HepG2 (cell line): ENCODE data around the gene EPHA10. TPM values are rescaled to one million over a fixed set of nuclear protein-coding genes. Genes with fewer than 3 reads are reported as not detected.

Experiments
- ATRX ChIP-seq: sonication (generic); formaldehyde crosslinking; IDR thresholded peaks from 2 replicates; pipeline ENCODE4 v1.4.0; 2020; ENCODE audit warnings: missing genetic modification reagents, borderline replicate concordance
- CBX5 ChIP-seq: sonication (generic); formaldehyde crosslinking; IDR thresholded peaks from 2 replicates; pipeline ENCODE4 v1.4.0; 2020; ENCODE audit warnings: missing genetic modification reagents, borderline replicate concordance
- CREB1 ChIP-seq, 2 experiments: fragments of 450-650 bp in 1 of 2; IDR thresholded peaks; 2 replicates each; pipeline ENCODE4 v1.6.1; 2016 to 2017; ENCODE audit warnings: control low read depth in 1 of 2, mild to moderate bottlenecking in 1 of 2, missing compliant biosample characterization in 1 of 2, missing genetic modification characterization in 1 of 2
- DZIP1 ChIP-seq: sonication (generic); formaldehyde crosslinking; IDR thresholded peaks from 2 replicates; pipeline ENCODE4 v1.5.0; 2020; ENCODE audit warnings: mild to moderate bottlenecking, missing genetic modification reagents
- GTF3A ChIP-seq: sonication (generic); formaldehyde crosslinking; conservative IDR thresholded peaks from 2 replicates; pipeline ENCODE4 v1.4.0; 2020; ENCODE audit warnings: mild to moderate bottlenecking, missing genetic modification reagents
- HNRNPK ChIP-seq: fragments of 200-400 bp; formaldehyde crosslinking; IDR thresholded peaks from 2 replicates; pipeline ENCODE4 v1.6.1; 2018; ENCODE audit warnings: low read length, low read depth, moderate library complexity, mild to moderate bottlenecking; ENCODE audit not compliant: poor library complexity, severe bottlenecking
- HOXD1 ChIP-seq: sonication (generic); formaldehyde crosslinking; IDR thresholded peaks from 2 replicates; pipeline ENCODE4 v1.5.0; 2020; ENCODE audit warnings: missing genetic modification reagents
- IRF1 ChIP-seq: sonication (generic); formaldehyde crosslinking; IDR thresholded peaks from 2 replicates; pipeline ENCODE4 v1.4.0; 2020; ENCODE audit warnings: low read depth, mild to moderate bottlenecking, missing genetic modification reagents
- ISX ChIP-seq: sonication (generic); formaldehyde crosslinking; conservative IDR thresholded peaks from 2 replicates; pipeline ENCODE4 v1.5.0; 2020; ENCODE audit warnings: missing genetic modification reagents
- MIER3 ChIP-seq: IDR thresholded peaks from 2 replicates; pipeline ENCODE4 v1.6.1; 2016; ENCODE audit warnings: missing compliant biosample characterization, borderline replicate concordance
- MLLT10 ChIP-seq: sonication (generic); formaldehyde crosslinking; IDR thresholded peaks from 2 replicates; pipeline ENCODE4 v1.4.0; 2020; ENCODE audit warnings: missing genetic modification reagents
- NPAS2 ChIP-seq: sonication (generic); formaldehyde crosslinking; IDR thresholded peaks from 2 replicates; pipeline ENCODE4 v1.8.0; 2022; ENCODE audit warnings: mild to moderate bottlenecking, missing genetic modification reagents, borderline replicate concordance
- SAP130 ChIP-seq: IDR thresholded peaks from 2 replicates; pipeline ENCODE4 v1.6.1; 2016; ENCODE audit warnings: low read depth
- SUZ12 ChIP-seq: fragments of 150-350 bp; IDR thresholded peaks from 2 replicates; pipeline ENCODE4 v1.6.1; 2014; ENCODE audit warnings: low read depth, low read length
- TP53 ChIP-seq: sonication (generic); formaldehyde crosslinking; conservative IDR thresholded peaks from 2 replicates; pipeline ENCODE4 v1.4.0; 2020; ENCODE audit warnings: missing genetic modification reagents
- TRAFD1 ChIP-seq: sonication (generic); formaldehyde crosslinking; IDR thresholded peaks from 2 replicates; pipeline ENCODE4 v1.5.1; 2020; ENCODE audit warnings: missing genetic modification reagents, mild to moderate bottlenecking, borderline replicate concordance
- ZMAT3 ChIP-seq: sonication (generic); formaldehyde crosslinking; conservative IDR thresholded peaks from 2 replicates; pipeline ENCODE4 v1.7.0; 2021; ENCODE audit warnings: missing genetic modification reagents
- ZNF180 ChIP-seq: sonication (generic); formaldehyde crosslinking; IDR thresholded peaks from 2 replicates; pipeline ENCODE4 v1.4.0; 2020; ENCODE audit warnings: low read depth, missing genetic modification reagents, borderline replicate concordance
- ZNF292 ChIP-seq: sonication (generic); formaldehyde crosslinking; IDR thresholded peaks from 2 replicates; pipeline ENCODE4 v1.8.1; 2022; ENCODE audit warnings: mild to moderate bottlenecking, low read depth, missing genetic modification reagents, borderline replicate concordance
- ZNF362 ChIP-seq: sonication (generic); formaldehyde crosslinking; IDR thresholded peaks from 2 replicates; pipeline ENCODE4 v1.4.0; 2020; ENCODE audit warnings: missing genetic modification reagents, mild to moderate bottlenecking, borderline replicate concordance
- ZNF570 ChIP-seq: sonication (generic); formaldehyde crosslinking; IDR thresholded peaks from 2 replicates; pipeline ENCODE4 v1.4.0; 2020; ENCODE audit warnings: mild to moderate bottlenecking, missing genetic modification reagents, borderline replicate concordance
- polyA plus RNA-seq, 8 experiments: library from polyadenylated mRNA; depleted of rRNA in 3 of 8; stranded (reverse) in 7 of 8; unstranded in 1 of 8; fragments of >200 nt; fragmentation: Illumina TruSeq in 4 of 8; extraction: Trizol in 4 of 8; gene quantifications; 2 replicates each; pipeline versions ENCODE4 v1.2.1 to v1.2.3, GENCODE V29; 2011 to 2016; ENCODE audit warnings: low read depth in 4 of 8, missing spikeins in 1 of 8, mixed read lengths in 1 of 8; ENCODE audit not compliant: insufficient read depth in 1 of 8
- total RNA-seq, 5 experiments: library from RNA; depleted of rRNA; stranded (reverse); fragments of >200 nt; fragmentation: Illumina TruSeq; extraction: Trizol; gene quantifications; 2 replicates each; pipeline ENCODE4 v1.2.3, GENCODE V29; 2016; ENCODE audit warnings: low read depth in 1 of 5

EPHA10 gene
- total and polyA plus RNA-seq, 2 of the 13 experiments (the other 11 are each of a cell fraction or from before 2014, with no cell fraction given) = 0.11 to 0.58 TPM

GRCh38 chr1:37692078-37692833 lies 72.7 kb downstream of the EPHA10 start, which contains the start of gene CDCA8 (continued):
- TF ChIP-seq MIER3 (CRISPR knock-in tag) (no peak), SAP130 (CRISPR knock-in tag) (peak; percentile 99), ZNF292 (CRISPR knock-in tag) (no peak), CREB1 (IDR thresholded peaks at IDR 0.05) (peak; percentile 83), CREB1 (CRISPR knock-in tag; IDR thresholded peaks at IDR 0.05) (peak; percentile 97), SUZ12 (peak; percentile 78), IRF1 (CRISPR knock-in tag) (no peak), HNRNPK (no peak), ISX (CRISPR knock-in tag) (no peak), ZMAT3 (no peak; the same call in 1 of the 2 replicates), TP53 (CRISPR knock-in tag) (no peak), TRAFD1 (CRISPR knock-in tag) (no peak), CBX5 (CRISPR knock-in tag) (no peak), DZIP1 (CRISPR knock-in tag) (0 out of 2 replicates have a peak, but pooled peaks have one; percentile 4), ZNF570 (CRISPR knock-in tag) (no peak), GTF3A (CRISPR knock-in tag) (no peak), NPAS2 (CRISPR knock-in tag) (no peak), ATRX (CRISPR knock-in tag) (no peak), ZNF180 (CRISPR knock-in tag) (no peak), HOXD1 (CRISPR knock-in tag) (no peak), MLLT10 (CRISPR knock-in tag) (no peak), ZNF362 (CRISPR knock-in tag) (no peak)
